Stimulated activated CD8-positive, alpha-beta memory T cell treated with anti-CD3 and anti-CD28 coated beads, Interleukin-12 subunit alpha, Interleukin-12 subunit beta, amount 100 ng/mL, for 1 hour (primary cell): ENCODE measurements around the gene SPTBN1.

Experiments used
- DNase-seq: peaks from one replicate; pipeline ENCODE4 v3.0.0-alpha.2; 2020; ENCODE audit warnings: low read depth

Gene SPTBN1

GRCh38 chr2:54434711-54435110, 21.4 kb upstream of the SPTBN1 start:
- no peak for DNase-seq

DNA sequence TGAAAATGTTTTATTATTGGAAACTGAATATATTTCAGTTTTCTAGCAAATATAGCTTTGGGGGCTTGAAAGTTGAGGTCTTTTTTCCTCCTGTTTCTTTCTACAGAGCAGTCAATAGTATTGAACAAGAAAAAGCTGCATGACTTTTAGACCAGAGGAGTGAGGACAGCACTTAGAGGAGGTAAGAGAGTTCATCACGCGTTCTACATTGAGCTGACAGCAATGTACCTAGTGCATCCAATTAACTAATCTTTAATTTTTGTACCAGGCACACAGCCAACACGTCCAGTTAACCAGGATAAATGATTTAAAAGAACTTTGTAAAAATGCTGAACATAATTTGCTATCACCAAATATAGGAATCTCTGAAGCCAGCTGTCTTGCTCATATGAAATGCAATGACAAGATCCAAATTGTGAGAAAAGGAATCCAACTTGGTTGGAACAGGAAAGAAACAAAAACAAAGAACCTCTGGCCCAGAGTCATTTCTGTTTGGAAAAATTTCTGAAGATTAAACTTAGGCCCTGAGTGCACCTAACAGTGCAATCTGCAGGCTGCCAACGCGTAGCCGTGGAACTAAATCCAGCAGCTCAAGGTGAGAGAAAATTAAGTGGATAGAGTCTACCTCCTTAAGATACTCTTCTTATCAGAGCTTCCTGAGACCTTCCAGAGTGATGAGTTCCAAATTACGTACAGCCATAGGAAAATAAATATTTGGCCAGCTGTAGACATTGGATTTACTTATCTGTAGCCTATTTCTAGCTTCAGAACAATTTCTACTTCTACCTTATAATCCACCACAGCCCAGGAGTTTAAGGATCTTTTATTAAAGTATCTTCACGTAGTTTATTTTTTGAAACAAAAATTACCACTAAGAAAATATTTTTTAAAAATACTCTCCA, 20.6 kb upstream of the SPTBN1 start:
- no peak for DNase-seq

DNA sequence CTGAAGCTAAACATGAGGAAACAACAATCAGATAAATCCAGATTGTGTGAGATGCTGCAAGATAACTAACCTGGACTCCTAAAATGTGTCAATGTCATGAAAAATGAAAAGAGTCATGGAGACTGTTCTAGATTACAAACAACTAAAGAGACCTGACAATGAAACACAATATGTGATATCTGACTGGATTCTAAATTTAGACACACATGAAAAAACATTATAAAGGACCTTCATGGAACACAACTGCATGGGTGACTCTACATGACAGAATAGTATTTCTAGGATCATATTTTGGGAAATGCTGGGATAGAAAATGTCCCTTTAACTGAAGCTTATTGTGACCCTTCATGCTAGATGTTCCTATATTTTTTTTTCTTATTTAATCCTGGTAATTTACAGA, 18.5 kb upstream of the SPTBN1 start:
- DNase-seq = no peak

DNA sequence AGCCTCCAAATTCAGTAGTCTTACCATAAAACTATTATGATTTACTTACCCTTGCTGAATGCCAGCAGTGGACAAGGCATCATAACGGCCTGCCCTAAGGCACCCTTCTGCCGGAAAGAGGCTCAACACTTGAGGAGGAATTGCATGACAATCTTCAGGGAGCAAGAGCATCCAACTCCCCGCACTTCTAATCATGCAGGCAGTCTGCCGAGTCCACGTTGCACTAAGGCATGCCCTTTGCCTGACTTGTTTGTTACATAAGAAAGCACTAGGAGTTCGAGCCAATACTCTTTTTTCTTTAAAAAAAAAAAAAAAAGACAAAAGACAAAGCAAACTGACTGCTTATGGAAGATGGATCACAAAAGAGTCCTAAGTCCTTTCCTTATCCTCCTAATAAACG, 17.9 kb upstream of the SPTBN1 start:
- DNase-seq = no peak

DNA sequence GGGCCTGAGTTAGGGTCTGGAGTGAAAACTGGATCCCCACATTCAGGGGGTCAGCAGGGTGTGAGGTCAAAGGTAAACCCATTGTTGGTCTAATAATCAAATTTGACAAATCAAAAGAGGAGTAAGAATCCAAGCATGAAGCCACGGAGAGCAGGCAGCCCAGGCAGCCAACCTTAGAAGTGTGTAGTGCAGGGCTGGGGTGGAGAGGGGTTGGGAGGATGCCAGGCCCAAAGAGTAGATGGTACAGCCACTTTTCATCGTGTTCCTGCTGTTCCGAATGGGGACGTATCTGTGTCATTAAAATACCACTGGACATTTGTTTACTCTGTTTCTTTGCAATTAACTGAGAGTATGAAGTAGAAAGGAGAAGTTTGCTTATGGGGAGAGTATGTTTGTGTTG, 16.5 kb upstream of the SPTBN1 start:
- no peak for DNase-seq

- DNase-seq = no peak
Observed at GRCh38 chr2:54440050-54440449, 16.1 kb upstream of the SPTBN1 start.

DNA sequence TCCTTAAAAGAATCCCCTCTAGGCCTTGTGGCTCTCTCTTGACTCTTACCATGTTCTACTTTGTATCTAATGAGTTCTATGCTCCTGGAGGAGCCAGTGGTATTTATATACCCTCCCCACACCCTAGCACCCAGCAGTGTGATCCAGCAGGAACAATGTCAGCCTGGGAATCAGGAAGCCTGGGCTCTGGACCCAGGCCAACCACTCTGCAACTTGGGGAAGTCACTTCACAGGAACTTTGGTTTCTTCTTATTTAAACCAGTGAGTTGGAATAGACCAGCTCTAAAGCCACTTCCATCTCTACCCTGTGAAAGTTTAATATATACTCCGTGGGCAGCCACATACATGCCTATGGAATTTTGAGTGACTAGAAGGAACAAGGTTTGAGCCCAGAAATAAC, 11.6 kb upstream of the SPTBN1 start:
- no peak for DNase-seq

GRCh38 chr2:54446122-54446521, 10.0 kb upstream of the SPTBN1 start:
- DNase-seq = no peak

- no peak for DNase-seq
Observed at GRCh38 chr2:54446625-54447024, 9.5 kb upstream of the SPTBN1 start.

- no peak for DNase-seq
Observed at GRCh38 chr2:54454548-54455130, 1.5 kb upstream of the SPTBN1 start.

DNA sequence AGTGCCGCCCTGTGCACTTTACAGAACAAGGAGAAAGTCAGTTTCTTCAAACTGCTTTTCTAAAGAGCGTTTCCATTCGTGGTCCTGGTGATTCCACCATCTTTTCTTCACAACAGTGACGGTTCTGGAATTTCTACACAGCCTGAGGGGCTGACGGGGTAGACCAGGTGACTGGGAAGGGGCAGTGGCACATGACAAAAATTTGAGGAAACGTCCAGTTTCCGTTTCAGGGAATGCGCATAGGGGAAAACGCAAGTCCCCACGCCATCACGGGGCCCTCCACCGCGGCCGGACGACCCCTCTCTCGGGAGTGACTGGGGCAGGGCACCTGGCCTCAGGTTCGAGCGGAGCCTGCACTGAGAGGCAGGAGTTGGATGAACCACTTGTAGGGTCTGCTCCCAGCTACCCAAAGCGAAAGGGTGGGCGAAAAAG, 980 bp upstream of the SPTBN1 start:
- no peak for DNase-seq

- no peak for DNase-seq
Observed at GRCh38 chr2:54456362-54456611, 160 bp downstream of the SPTBN1 start.

GRCh38 chr2:54456612-54457322, 640 bp downstream of the SPTBN1 start:
- no peak for DNase-seq

DNA sequence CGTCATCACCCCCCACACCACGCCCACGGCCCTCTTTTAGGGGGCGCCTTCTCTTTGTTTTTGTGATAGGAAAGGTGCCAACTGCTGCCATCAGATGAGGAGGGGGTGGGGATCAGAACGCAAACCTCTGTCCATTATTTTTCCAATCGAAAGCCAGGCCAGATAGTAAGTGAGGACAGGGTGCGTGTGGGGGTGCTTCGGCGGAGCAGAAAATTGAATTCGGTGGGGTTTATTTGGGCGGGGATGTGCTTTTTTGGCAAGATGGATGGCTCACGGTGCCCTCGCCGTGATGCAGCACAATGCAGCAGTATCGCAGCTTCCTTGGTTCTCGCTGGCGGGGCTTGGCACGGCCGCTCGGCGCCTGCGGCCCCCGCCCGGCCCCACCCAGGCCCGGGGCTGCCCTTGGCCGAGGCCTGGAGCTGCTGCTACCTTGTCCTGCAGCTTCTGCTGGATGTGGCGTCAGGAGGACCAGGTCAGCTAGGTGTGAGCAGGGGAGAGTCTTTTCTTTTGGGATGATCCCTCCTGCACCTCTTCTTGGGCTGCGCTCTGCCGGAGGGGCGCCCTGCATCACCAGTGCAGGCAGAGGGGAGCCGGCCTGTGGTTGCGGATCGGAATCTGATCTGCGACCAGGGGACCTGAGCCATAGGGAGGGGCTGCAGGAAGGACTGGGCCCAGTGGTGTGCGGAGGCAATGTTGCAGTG, 1.3 kb downstream of the SPTBN1 start:
- no peak for DNase-seq

DNA sequence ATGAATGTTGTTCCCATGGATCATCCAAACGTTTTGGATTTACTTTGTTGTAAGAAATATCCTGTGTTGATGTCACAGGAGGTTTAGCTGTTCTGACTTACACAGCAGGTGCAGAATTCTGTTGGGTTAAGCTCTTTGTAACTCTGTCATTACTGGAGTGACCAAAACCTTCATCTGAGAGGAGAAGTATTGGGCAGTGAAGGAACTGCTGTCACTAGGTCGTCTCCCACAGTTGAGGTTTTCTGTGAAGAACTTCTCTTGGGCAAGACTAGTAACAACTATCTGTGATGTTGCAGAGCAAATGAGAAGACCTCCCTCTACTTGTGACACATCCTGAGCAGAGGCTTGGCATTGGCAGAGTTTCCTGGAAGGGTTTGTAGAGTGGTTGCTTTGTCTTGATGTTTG, 2.9 kb downstream of the SPTBN1 start:
- no peak for DNase-seq

DNA sequence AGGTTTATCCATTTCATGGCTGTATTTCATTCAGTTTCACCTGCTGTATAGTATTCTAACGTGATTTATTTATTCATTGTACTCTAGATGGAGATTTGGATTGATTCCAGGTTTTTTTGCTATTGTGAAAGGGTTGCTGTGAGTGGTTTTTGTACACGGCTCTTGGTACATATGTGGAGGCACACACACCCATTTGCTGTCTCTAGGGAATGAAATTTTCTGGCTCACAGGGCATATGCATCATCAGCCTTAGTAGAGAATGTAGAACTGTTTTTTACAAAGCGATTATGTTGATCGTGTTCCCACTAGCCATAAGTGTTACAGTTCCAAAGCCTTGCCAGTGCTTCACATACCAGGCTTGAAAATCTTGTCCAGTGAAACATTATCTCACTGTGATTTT, 5.1 kb downstream of the SPTBN1 start:
- DNase-seq = no peak

DNA sequence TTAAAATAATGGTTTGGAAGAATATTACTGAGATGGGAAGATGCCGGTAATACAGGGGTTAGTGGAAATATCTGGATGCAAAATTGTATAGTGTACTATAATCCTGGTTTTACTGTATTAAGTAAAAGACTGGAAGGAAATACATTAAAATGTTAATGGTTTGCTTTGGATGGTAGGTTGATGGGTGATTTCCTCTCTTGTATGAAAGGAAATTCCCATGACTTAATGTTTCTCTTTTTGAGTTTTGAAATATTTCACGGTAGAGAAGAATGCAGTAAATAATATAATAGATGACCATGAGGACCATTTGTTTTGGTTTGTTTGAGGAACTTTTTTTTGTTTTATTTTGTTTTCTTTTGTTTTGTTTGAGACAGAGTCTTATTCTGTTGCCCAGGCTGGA, 8.2 kb downstream of the SPTBN1 start:
- DNase-seq = no peak

GRCh38 chr2:54465143-54465542, 9.0 kb downstream of the SPTBN1 start:
- DNase-seq = no peak

DNA sequence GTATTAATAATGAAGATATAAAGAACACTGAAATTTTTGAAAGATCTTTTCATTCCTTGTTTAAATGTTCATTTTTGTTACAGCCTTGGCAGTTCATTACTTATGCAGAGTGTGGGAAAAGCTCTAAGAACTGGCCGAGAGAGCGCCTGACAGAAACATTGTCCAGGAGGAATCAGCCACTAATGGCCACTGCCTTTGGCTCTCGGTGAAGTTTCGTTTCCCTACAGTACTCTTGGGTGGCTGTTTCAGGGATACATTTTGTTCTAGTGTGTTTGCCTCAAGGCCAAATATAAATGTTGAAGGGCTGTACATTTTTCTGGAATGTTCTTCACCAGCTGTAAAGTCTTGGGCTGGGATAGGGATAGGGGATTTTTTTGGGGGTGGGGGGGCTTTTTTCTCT, 10.7 kb downstream of the SPTBN1 start:
- DNase-seq = no peak

GRCh38 chr2:54468673-54469072, 12.5 kb downstream of the SPTBN1 start:
- DNase-seq = no peak

DNA sequence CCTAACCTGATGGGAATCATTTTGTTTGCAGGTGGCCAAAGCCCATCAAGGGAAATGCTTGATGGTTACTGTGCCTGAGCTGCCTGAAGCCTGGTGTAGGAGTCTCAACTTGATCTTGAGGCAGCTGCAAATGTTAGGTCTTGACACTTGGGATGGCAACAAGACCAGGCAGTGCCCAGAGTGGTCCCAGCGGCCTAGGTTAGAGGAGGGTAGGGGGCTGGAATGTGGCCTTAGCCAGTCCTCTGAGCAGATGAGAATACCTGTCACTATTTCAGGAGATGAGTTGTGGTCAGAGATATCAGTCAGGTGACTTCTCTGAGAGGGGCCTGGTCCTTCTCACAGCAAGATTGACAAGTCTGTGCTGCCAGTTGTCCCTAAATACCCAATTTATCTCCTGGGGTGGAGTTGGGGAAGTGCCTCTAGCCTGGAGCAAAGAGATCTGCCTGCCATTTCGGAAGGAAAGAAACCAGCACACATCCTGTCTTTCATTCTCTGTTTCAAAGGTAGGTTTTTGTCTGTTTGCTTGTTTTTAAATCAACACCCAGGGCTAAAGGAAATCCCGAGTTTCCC, 13.4 kb downstream of the SPTBN1 start:
- DNase-seq = no peak

DNA sequence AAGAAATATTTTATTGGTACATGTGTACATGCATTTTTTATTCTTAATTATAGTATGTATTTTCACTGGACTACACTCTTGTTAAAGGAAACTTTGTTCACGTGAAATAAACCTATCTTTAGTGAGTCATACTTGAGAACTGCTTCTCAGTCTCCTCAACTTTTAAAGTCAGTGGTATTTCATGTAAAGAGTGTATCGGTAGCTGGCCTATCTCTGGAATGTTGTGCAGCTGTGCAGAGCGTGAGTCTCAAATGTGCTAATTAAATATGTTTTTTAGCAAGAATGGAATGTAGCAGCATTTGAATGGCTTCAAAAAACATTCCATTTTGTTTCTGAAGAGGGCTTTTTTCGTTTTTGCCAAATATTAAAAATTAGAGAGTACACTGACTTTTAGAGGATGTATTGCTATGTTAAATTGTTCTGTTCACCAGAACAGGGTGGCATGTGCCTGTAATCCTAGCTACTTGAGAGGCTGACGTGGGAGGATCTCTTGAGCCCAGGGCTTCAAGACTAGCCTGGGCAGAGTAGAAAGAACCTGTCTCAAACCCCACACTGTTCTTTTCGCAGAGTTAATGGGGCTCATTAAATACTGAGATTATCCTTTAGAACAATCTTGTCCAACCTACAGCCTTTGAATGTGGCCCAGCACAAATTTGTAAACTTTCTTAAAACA, 14.3 kb downstream of the SPTBN1 start:
- no peak for DNase-seq
